ENCODE results near the gene LARP7.
"Not testable (repeated sequence)": the region's sequence is repeated elsewhere in the genome, so short reads cannot be mapped to it uniquely, and the experiment has no call there.

The LARP7 gene

GRCh38 chr4:112650332-112650731 lies 13.4 kb downstream of the LARP7 start:
- H3K27ac ChIP-seq (ENCODE audit: insufficient read depth in 1 of 2, low read depth in 1 of 2, low read length in 2 of 2, poor library complexity in 1 of 2, severe bottlenecking in 2 of 2) = no peak overlapping the region
- H3K4me1 ChIP-seq (ENCODE audit: control extremely low read depth in 1 of 4, control insufficient read depth in 4 of 4, insufficient read depth in 4 of 4, low read length in 3 of 4) = no peaks in the 10 kb centered on the region
- no peak for DNase-seq
- H3K4me3 ChIP-seq (ENCODE audit: control insufficient read depth in 1 of 7, extremely low read depth in 1 of 7, insufficient read depth in 4 of 7, low read depth in 2 of 7, low read length in 6 of 7) = no peak overlapping the region
- peaks cover 16 to 75% (median 36%) of the 10 kb centered on the region in 4 experiments for H3K36me3 ChIP-seq (ENCODE audit: control insufficient read depth in 4 of 4, insufficient read depth in 4 of 4, low read length in 3 of 4)
- ChIA-PET CTCF (no interaction called here), POLR2A (no interaction called here)
- H3K27me3 ChIP-seq (replicated peaks in 2 of 5; ENCODE audit: control insufficient read depth in 4 of 5, insufficient read depth in 5 of 5, low read length in 4 of 5) = no peaks in the 10 kb centered on the region
- H3K9me3 ChIP-seq (ENCODE audit: control extremely low read depth in 1 of 5, control insufficient read depth in 4 of 5, insufficient read depth in 2 of 5, low read depth in 1 of 5, low read length in 4 of 5) = no peaks in the 10 kb centered on the region
- WGBS (ENCODE audit: insufficient coverage) = 100% methylated on average over 2 of the region's 4 CpGs

DNA sequence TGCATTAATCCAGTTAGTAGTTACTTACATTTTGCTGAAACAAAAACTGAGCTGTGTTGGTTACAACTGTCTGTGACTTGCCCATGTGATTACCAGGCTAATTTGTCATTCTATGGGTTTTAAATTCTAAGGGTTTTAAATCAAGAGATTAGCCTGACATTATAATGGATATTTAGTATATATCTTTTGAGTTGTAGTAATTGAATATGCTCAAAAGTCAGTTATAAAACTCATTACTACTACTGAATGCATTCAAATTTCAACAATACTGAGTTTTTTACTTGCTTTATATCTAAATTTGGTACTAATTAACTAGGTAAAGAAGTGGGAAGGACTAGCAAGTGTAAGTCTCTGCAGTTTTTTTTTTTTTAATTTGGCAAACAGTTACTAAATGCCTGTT lies 14.7 kb downstream of the LARP7 start:
- Histone ChIP-seq H3K4me1 (ENCODE audit: control extremely low read depth in 1 of 4, control insufficient read depth in 4 of 4, insufficient read depth in 4 of 4, low read length in 3 of 4) (no peaks in the 10 kb centered on the region), H3K4me3 (ENCODE audit: control insufficient read depth in 1 of 7, extremely low read depth in 1 of 7, insufficient read depth in 4 of 7, low read depth in 2 of 7, low read length in 6 of 7) (no peak overlapping the region), H3K27me3 (replicated peaks in 2 of 5; ENCODE audit: control insufficient read depth in 4 of 5, insufficient read depth in 5 of 5, low read length in 4 of 5) (no peaks in the 10 kb centered on the region), H3K27ac (ENCODE audit: insufficient read depth in 1 of 2, low read depth in 1 of 2, low read length in 2 of 2, poor library complexity in 1 of 2, severe bottlenecking in 2 of 2) (no peak overlapping the region), H3K9me3 (ENCODE audit: control extremely low read depth in 1 of 5, control insufficient read depth in 4 of 5, insufficient read depth in 2 of 5, low read depth in 1 of 5, low read length in 4 of 5) (no peaks in the 10 kb centered on the region), H3K36me3 (ENCODE audit: control insufficient read depth in 4 of 4, insufficient read depth in 4 of 4, low read length in 3 of 4) (peaks cover 27 to 76% (median 36%) of the 10 kb centered on the region in 4 experiments)
- ChIA-PET POLR2A (no interaction called here), CTCF (interaction anchor here (1.8 kb wide), 1 partner anchor 15 kb away, joined by 6 read pairs; the partner anchor contains the start of genes LARP7 and ZGRF1)
- DNase-seq = no peak

GRCh38 chr4:112652216-112652615 lies 15.3 kb downstream of the LARP7 start:
- Histone ChIP-seq H3K27ac (ENCODE audit: insufficient read depth in 1 of 2, low read depth in 1 of 2, low read length in 2 of 2, poor library complexity in 1 of 2, severe bottlenecking in 2 of 2) (no peak overlapping the region), H3K9me3 (ENCODE audit: control extremely low read depth in 1 of 5, control insufficient read depth in 4 of 5, insufficient read depth in 2 of 5, low read depth in 1 of 5, low read length in 4 of 5) (no peaks in the 10 kb centered on the region), H3K36me3 (ENCODE audit: control insufficient read depth in 4 of 4, insufficient read depth in 4 of 4, low read length in 3 of 4) (peaks cover 23 to 70% (median 32%) of the 10 kb centered on the region in 4 experiments), H3K4me3 (ENCODE audit: control insufficient read depth in 1 of 7, extremely low read depth in 1 of 7, insufficient read depth in 4 of 7, low read depth in 2 of 7, low read length in 6 of 7) (no peak overlapping the region), H3K4me1 (ENCODE audit: control extremely low read depth in 1 of 4, control insufficient read depth in 4 of 4, insufficient read depth in 4 of 4, low read length in 3 of 4) (no peaks in the 10 kb centered on the region), H3K27me3 (replicated peaks in 2 of 5; ENCODE audit: control insufficient read depth in 4 of 5, insufficient read depth in 5 of 5, low read length in 4 of 5) (no peaks in the 10 kb centered on the region)
- WGBS (ENCODE audit: insufficient coverage) = no CpG with 5 or more reads among the region's 1 CpG
- no peak for DNase-seq
- ChIA-PET CTCF (interaction anchor here (0.7 to 1.8 kb wide), 2 partner anchors 15 to 16 kb away, joined by 3 to 6 read pairs; partner anchors contain the start of genes LARP7 and ZGRF1), POLR2A (no interaction called here)

GRCh38 chr4:112655270-112655669 lies 18.3 kb downstream of the LARP7 start:
- no peak overlapping the region for H3K27ac ChIP-seq (ENCODE audit: insufficient read depth in 1 of 2, low read depth in 1 of 2, low read length in 2 of 2, poor library complexity in 1 of 2, severe bottlenecking in 2 of 2)
- no peak overlapping the region for H3K4me3 ChIP-seq (ENCODE audit: control insufficient read depth in 1 of 7, extremely low read depth in 1 of 7, insufficient read depth in 4 of 7, low read depth in 2 of 7, low read length in 6 of 7)
- ChIA-PET CTCF (interaction anchor here (1.0 to 1.2 kb wide), 2 partner anchors 14 to 18 kb away, joined by 3 read pairs; no protein-coding TSS in a partner anchor), POLR2A (interaction anchor here (0.5 kb wide), 1 partner anchor 10 kb away, joined by 4 read pairs; no protein-coding TSS in a partner anchor)
- peaks cover 19 to 62% (median 30%) of the 10 kb centered on the region in 4 experiments for H3K36me3 ChIP-seq (ENCODE audit: control insufficient read depth in 4 of 4, insufficient read depth in 4 of 4, low read length in 3 of 4)
- 98% methylated on average over 5 of the region's 5 CpGs for WGBS (ENCODE audit: insufficient coverage)
- no peak for DNase-seq
- no peaks in the 10 kb centered on the region for H3K27me3 ChIP-seq (replicated peaks in 2 of 5; ENCODE audit: control insufficient read depth in 4 of 5, insufficient read depth in 5 of 5, low read length in 4 of 5)
- H3K4me1 ChIP-seq (ENCODE audit: control extremely low read depth in 1 of 4, control insufficient read depth in 4 of 4, insufficient read depth in 4 of 4, low read length in 3 of 4) = no peaks in the 10 kb centered on the region
- no peaks in the 10 kb centered on the region for H3K9me3 ChIP-seq (ENCODE audit: control extremely low read depth in 1 of 5, control insufficient read depth in 4 of 5, insufficient read depth in 2 of 5, low read depth in 1 of 5, low read length in 4 of 5)

GRCh38 chr4:112656115-112656514 lies 19.2 kb downstream of the LARP7 start:
- H3K4me1 ChIP-seq (ENCODE audit: control extremely low read depth in 1 of 4, control insufficient read depth in 4 of 4, insufficient read depth in 4 of 4, low read length in 3 of 4); H3K4me3 ChIP-seq (ENCODE audit: control insufficient read depth in 1 of 7, extremely low read depth in 1 of 7, insufficient read depth in 4 of 7, low read depth in 2 of 7, low read length in 6 of 7); H3K27ac ChIP-seq (ENCODE audit: insufficient read depth in 1 of 2, low read depth in 1 of 2, low read length in 2 of 2, poor library complexity in 1 of 2, severe bottlenecking in 2 of 2); DNase-seq; H3K9me3 ChIP-seq (ENCODE audit: control extremely low read depth in 1 of 5, control insufficient read depth in 4 of 5, insufficient read depth in 2 of 5, low read depth in 1 of 5, low read length in 4 of 5); POLR2A ChIA-PET; H3K27me3 ChIP-seq (replicated peaks in 2 of 5; ENCODE audit: control insufficient read depth in 4 of 5, insufficient read depth in 5 of 5, low read length in 4 of 5): not testable (repeated sequence)
- CTCF ChIA-PET = interaction anchor here (1.1 kb wide), 1 partner anchor 10 kb away, joined by 3 read pairs; no protein-coding TSS in a partner anchor
- H3K36me3 ChIP-seq (ENCODE audit: control insufficient read depth in 4 of 4, insufficient read depth in 4 of 4, low read length in 3 of 4) = peaks cover 16 to 56% (median 28%) of the 10 kb centered on the region in 4 experiments
- WGBS (ENCODE audit: insufficient coverage) = 100% methylated on average over 2 of the region's 5 CpGs

DNA sequence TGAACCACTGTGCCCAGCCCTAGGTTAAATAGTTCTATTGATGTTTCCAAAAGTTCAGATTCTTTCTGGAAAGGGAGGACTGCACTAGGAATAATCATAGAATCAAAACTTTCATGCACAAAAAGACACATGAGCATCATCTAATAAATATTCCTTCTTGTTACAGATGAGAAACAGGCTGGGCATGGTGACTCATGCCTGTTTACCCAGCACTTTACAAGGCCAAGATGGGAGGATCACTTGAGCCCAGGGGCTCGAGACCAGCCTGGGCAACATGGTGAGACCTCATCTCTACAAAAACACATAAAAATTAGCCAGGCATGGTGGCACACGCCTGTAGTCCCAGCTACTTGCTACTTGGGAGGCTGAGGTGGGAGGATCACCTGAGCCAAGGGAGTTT lies 27.7 kb downstream of the LARP7 start:
- Histone ChIP-seq H3K4me1 (ENCODE audit: control extremely low read depth in 1 of 4, control insufficient read depth in 4 of 4, insufficient read depth in 4 of 4, low read length in 3 of 4) (no peaks in the 10 kb centered on the region), H3K36me3 (ENCODE audit: control insufficient read depth in 4 of 4, insufficient read depth in 4 of 4, low read length in 3 of 4) (no peaks in the 10 kb centered on the region), H3K9me3 (ENCODE audit: control extremely low read depth in 1 of 5, control insufficient read depth in 4 of 5, insufficient read depth in 2 of 5, low read depth in 1 of 5, low read length in 4 of 5) (no peaks in the 10 kb centered on the region), H3K27me3 (replicated peaks in 2 of 5; ENCODE audit: control insufficient read depth in 4 of 5, insufficient read depth in 5 of 5, low read length in 4 of 5) (no peaks in the 10 kb centered on the region), H3K27ac (ENCODE audit: insufficient read depth in 1 of 2, low read depth in 1 of 2, low read length in 2 of 2, poor library complexity in 1 of 2, severe bottlenecking in 2 of 2) (no peak overlapping the region), H3K4me3 (ENCODE audit: control insufficient read depth in 1 of 7, extremely low read depth in 1 of 7, insufficient read depth in 4 of 7, low read depth in 2 of 7, low read length in 6 of 7) (no peak overlapping the region)
- POLR2A ChIA-PET = no interaction called here
- CTCF ChIA-PET = no interaction called here
- DNase-seq = no peak
- 79% methylated on average over 2 of the region's 2 CpGs for WGBS (ENCODE audit: insufficient coverage)

DNA sequence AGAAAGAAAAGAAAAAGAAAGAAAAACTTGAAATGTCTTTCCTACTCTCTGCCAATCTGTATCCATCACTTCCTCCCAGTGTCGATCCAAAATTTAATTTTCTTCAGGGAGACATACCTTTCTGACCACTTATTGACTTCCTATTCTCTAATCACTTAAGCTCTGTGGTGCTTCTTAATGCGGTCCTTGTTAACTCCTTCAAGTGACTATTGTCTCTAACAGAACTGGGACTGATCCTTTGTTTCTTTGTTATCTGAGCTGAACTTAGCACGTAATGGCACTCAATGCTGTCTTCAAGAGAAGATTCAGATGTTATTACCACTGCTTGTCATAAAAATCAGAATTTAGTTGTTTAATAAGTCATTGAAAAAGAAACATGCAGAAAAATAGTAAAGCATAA lies 31.2 kb downstream of the LARP7 start:
- WGBS (ENCODE audit: insufficient coverage) = 100% methylated on average over 2 of the region's 3 CpGs
- CTCF ChIA-PET = no interaction called here

More for the DNA sequence above, 31.2 kb downstream of the LARP7 start:
- POLR2A ChIA-PET = no interaction called here
- no peak overlapping the region for H3K27ac ChIP-seq (ENCODE audit: insufficient read depth in 1 of 2, low read depth in 1 of 2, low read length in 2 of 2, poor library complexity in 1 of 2, severe bottlenecking in 2 of 2)
- no peak overlapping the region for H3K4me3 ChIP-seq (ENCODE audit: control insufficient read depth in 1 of 7, extremely low read depth in 1 of 7, insufficient read depth in 4 of 7, low read depth in 2 of 7, low read length in 6 of 7)
- H3K36me3 ChIP-seq (ENCODE audit: control insufficient read depth in 4 of 4, insufficient read depth in 4 of 4, low read length in 3 of 4) = no peaks in the 10 kb centered on the region
- no peaks in the 10 kb centered on the region for H3K9me3 ChIP-seq (ENCODE audit: control extremely low read depth in 1 of 5, control insufficient read depth in 4 of 5, insufficient read depth in 2 of 5, low read depth in 1 of 5, low read length in 4 of 5)
- H3K4me1 ChIP-seq (ENCODE audit: control extremely low read depth in 1 of 4, control insufficient read depth in 4 of 4, insufficient read depth in 4 of 4, low read length in 3 of 4) = no peaks in the 10 kb centered on the region
- no peak for DNase-seq
- H3K27me3 ChIP-seq (replicated peaks in 2 of 5; ENCODE audit: control insufficient read depth in 4 of 5, insufficient read depth in 5 of 5, low read length in 4 of 5) = no peaks in the 10 kb centered on the region

All from common myeloid progenitor, CD34-positive (primary cell).